Memory B cell (primary cell): Measurements from ENCODE around the gene MVB12B.

Source experiments
- ATAC-seq: fragments of 150-1000 bp; cut with Tn5 transposase; 2 replicates; pipeline ENCODE4 v1.10.0; 2021; ENCODE audit warnings: low read depth, mild to moderate bottlenecking, moderate library complexity
- DNase-seq, 2 donors: peaks; one replicate each; pipeline ENCODE4 v3.0.0; 2022; ENCODE audit warnings: low spot score in 2 of 2
- H3K27ac Mint-ChIP-seq: one replicate; pipeline ENCODE4 v1.8.0; 2022; ENCODE audit warnings: mild to moderate bottlenecking, moderate library complexity, mixed read lengths
- H3K27me3 Mint-ChIP-seq: one replicate; pipeline ENCODE4 v1.8.0; 2022; ENCODE audit warnings: mixed read lengths
- H3K36me3 Mint-ChIP-seq: one replicate; pipeline ENCODE4 v1.8.0; 2022; ENCODE audit warnings: mild to moderate bottlenecking, mixed read lengths
- H3K4me1 Mint-ChIP-seq: one replicate; pipeline ENCODE4 v1.8.0; 2022; ENCODE audit warnings: mixed read lengths
- H3K4me3 Mint-ChIP-seq: one replicate; pipeline ENCODE4 v1.8.0; 2022; ENCODE audit warnings: mild to moderate bottlenecking, moderate library complexity, mixed read lengths
- H3K9me3 Mint-ChIP-seq: one replicate; pipeline ENCODE4 v1.8.0; 2022; ENCODE audit warnings: mixed read lengths

The MVB12B gene

GRCh38 chr9:126430124-126430523 lies 103.5 kb downstream of the MVB12B start:
- ATAC-seq = no peak
- Mint-ChIP-seq H3K27me3 (peaks cover 1% of the 10 kb centered on the region), H3K4me1 (peaks cover 9% of the 10 kb centered on the region)

DNA sequence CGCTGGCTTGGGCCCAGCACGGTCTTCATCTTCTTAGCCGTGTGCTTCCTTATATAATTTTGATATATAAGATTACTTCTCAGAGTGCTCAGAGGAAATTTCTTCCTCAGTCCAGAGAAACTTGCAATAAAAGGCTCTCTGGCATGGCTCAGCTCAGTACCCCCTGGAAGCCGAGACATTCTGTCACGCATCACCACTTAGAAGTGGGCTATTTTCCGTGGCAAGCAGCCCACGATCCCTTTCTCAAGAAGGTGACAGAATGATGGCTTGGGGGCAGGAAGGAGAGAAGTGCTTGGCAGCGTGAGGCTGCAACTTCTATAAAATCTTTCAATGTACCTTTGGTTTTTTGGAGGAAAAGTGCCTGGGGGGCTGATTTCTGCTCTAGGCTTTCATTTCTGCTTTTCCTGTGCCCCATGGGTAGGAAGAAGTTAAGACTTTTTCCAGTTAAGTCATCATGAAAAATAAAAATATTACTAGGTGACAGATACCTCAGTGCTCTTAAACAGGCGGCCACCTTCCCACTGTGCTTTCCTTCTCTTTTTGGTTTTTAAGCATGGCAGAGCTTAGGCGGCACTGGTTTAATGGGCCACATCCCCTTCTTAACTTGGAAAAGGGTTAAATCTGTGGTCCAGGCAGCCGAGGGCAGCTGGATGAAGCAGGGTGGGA lies 104.6 kb downstream of the MVB12B start:
- no peak overlapping the region for H3K4me3 Mint-ChIP-seq

More at GRCh38 chr9:126430124-126430523, 103.5 kb downstream of the MVB12B start:
- Mint-ChIP-seq H3K36me3 (no peaks in the 10 kb centered on the region), H3K27ac (no peak overlapping the region), H3K4me3 (no peak overlapping the region), H3K9me3 (no peaks in the 10 kb centered on the region)
- DNase-seq = no peak

DNA sequence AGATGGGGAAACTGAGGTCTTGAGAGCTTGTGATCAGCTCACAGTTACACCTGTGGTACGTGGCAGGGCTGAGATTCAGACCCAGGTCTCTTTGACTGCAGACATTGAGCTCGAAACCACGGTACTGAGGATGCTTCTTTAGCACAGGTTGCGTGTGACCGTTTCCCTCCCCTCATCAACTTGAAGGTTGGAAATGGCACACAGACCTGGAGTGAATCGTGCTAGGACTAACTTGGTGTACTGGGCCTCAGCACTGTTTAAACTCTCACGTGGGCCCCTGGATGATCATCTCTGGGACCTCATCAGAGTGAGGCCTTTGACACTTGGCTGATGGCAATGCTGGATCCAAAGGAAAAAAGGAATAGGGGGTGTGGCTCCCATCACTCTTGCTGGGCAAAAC lies 106.0 kb downstream of the MVB12B start:
- Mint-ChIP-seq H3K27ac (no peak overlapping the region), H3K4me1 (peaks cover 9% of the 10 kb centered on the region), H3K9me3 (no peaks in the 10 kb centered on the region), H3K4me3 (no peak overlapping the region), H3K27me3 (no peaks in the 10 kb centered on the region), H3K36me3 (no peaks in the 10 kb centered on the region)
- no peak for ATAC-seq
- no peak for DNase-seq

More for the DNA sequence above, 104.6 kb downstream of the MVB12B start:
- DNase-seq = no peak
- Mint-ChIP-seq H3K4me1 (peaks cover 9% of the 10 kb centered on the region), H3K27me3 (peaks cover 1% of the 10 kb centered on the region), H3K9me3 (no peaks in the 10 kb centered on the region), H3K36me3 (no peaks in the 10 kb centered on the region), H3K27ac (no peak overlapping the region)
- ATAC-seq = no peak

GRCh38 chr9:126435105-126435504 lies 108.5 kb downstream of the MVB12B start:
- DNase-seq = no peak
- no peaks in the 10 kb centered on the region for H3K36me3 Mint-ChIP-seq
- H3K27ac Mint-ChIP-seq = no peak overlapping the region
- no peaks in the 10 kb centered on the region for H3K27me3 Mint-ChIP-seq
- H3K4me3 Mint-ChIP-seq = no peak overlapping the region
- no peaks in the 10 kb centered on the region for H3K9me3 Mint-ChIP-seq
- no peaks in the 10 kb centered on the region for H3K4me1 Mint-ChIP-seq
- no peak for ATAC-seq

DNA sequence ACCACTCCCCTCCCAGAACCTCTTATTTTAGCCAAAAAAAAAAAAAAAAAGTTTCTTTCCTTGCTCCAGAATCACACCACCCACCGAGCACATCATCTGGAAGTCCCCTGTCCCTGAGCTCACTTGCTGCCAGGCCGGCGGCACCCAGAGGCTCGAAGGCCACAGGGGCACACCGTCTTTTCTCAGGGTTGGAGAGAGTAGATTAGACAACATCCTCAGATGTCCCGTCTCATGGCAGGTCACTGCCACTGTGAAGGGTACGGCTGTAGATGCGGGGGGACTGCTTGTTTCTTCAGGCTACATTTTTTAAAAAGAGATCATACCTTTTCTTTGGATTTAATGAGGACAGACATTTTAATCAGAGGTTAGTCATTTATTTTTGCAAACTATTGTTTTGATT lies 109.0 kb downstream of the MVB12B start:
- no peaks in the 10 kb centered on the region for H3K9me3 Mint-ChIP-seq
- H3K27ac Mint-ChIP-seq = no peak overlapping the region
- no peaks in the 10 kb centered on the region for H3K27me3 Mint-ChIP-seq
- DNase-seq = no peak
- H3K4me1 Mint-ChIP-seq = no peaks in the 10 kb centered on the region
- no peak overlapping the region for H3K4me3 Mint-ChIP-seq
- no peak for ATAC-seq
- no peaks in the 10 kb centered on the region for H3K36me3 Mint-ChIP-seq

DNA sequence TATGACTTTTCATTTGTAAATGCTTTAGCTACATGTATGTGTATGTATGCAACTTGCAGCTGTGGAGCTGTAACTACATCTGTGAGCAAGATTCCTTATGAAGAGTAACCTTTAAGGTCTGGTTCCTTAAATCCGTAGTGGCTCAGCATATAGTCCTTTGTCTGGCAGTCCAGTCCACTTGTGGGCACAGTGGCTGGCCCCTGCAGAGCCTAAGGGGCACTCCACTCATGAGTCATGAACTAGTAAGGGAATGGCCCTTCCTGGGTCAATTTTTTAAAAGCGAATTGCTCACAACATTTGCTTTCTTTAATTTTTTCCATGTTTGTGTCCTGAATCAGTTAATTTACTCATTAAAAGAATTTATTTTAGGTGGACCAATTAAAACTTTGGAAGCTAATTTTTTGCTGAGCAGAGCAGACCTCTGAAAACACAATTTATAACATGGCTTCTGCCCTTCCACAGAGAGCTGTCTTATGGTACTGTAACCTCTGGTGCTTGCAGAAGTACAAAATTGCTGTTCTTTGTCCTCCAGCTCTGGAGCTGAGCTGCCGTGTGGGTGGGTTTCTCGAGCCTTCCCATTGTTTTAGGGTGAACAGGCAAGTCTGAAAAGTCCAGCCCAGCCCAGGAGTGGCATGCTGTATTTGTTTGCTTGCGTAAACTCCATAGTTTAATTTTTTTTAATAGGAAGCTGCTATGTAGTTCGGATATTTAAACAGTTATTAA lies 110.1 kb downstream of the MVB12B start:
- no peak overlapping the region for H3K27ac Mint-ChIP-seq
- H3K4me3 Mint-ChIP-seq = no peak overlapping the region
- ATAC-seq = no peak
- H3K4me1 Mint-ChIP-seq = no peaks in the 10 kb centered on the region
- no peak for DNase-seq
- H3K9me3 Mint-ChIP-seq = no peaks in the 10 kb centered on the region
- H3K27me3 Mint-ChIP-seq = no peaks in the 10 kb centered on the region
- no peaks in the 10 kb centered on the region for H3K36me3 Mint-ChIP-seq

DNA sequence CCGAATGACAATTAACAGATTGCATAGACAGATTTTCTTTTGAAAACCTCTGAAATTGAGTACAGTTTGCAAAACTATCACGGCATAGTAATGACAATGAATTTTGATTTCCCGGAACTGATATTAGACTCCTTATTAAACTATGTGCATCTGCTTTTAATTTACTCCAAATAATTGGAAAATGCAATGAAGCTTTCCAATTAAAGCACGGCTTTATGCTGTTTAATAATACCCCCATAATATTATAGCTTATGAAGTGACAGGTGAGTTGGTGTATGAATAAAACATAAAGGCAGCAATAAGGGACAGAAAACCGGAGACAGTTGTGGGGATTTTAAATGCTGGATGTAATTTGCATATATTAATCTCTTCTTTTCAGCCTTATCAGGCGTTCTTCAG lies 110.6 kb downstream of the MVB12B start:
- no peaks in the 10 kb centered on the region for H3K27me3 Mint-ChIP-seq
- no peaks in the 10 kb centered on the region for H3K36me3 Mint-ChIP-seq
- no peak for ATAC-seq
- DNase-seq = no peak
- H3K9me3 Mint-ChIP-seq = no peaks in the 10 kb centered on the region
- H3K4me3 Mint-ChIP-seq = no peak overlapping the region
- no peaks in the 10 kb centered on the region for H3K4me1 Mint-ChIP-seq
- H3K27ac Mint-ChIP-seq = no peak overlapping the region

DNA sequence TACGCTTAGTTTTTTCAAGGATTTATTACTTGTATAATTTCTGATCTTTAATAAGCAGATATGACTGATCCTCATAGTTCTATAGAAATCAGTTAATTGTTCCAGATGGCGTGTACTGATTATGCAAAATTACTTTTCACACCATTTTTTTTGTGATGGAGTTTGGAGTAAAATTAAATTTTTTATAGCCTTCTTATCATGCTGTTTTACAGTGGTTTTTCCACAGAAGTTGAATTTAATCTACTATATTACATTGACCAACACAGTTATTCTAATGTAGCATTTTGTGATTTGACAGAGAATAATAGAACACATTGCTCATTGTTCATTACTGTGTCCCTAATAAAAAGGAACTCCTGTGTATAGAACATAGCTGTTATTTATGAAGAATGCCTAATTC lies 111.1 kb downstream of the MVB12B start:
- no peaks in the 10 kb centered on the region for H3K27me3 Mint-ChIP-seq
- ATAC-seq = no peak

DNA sequence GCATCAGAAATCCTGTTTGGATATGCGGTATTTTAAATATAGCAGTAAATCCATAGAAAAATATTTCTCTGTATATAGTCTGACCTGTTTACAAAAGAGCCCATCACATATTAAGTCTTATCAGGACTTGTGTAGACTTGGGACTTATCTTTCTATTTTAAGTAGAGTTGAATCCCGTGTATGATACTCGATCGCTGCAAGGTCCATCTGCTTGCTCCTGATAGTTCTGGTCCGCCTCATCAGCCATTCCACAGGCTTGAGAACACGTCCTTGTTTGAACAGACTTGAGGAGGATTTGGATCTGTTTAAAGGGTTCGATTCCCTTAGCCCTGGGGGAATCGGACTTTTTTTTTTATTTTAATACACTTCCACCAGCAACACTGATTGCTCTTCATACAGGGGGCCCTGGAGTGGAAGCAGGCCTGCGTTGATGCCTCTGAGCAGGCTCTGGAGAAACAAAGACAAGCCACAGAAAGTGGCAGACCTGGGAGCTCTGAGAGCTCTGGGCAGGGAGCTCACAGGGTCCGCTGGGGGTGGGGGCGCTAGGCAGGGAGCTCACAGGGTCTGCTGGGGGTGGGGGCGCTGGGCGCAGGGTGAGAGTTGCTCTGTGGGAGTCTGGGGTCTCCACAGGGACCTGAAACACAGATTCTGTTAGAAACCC lies 112.2 kb downstream of the MVB12B start:
- H3K4me3 Mint-ChIP-seq = no peak overlapping the region
- DNase-seq = no peak
- peaks cover 2% of the 10 kb centered on the region for H3K4me1 Mint-ChIP-seq
- no peaks in the 10 kb centered on the region for H3K9me3 Mint-ChIP-seq
- H3K27me3 Mint-ChIP-seq = no peaks in the 10 kb centered on the region
- no peak overlapping the region for H3K27ac Mint-ChIP-seq
- no peaks in the 10 kb centered on the region for H3K36me3 Mint-ChIP-seq
- no peak for ATAC-seq

More for the DNA sequence above, 111.1 kb downstream of the MVB12B start:
- no peaks in the 10 kb centered on the region for H3K4me1 Mint-ChIP-seq
- no peaks in the 10 kb centered on the region for H3K9me3 Mint-ChIP-seq
- DNase-seq = no peak
- no peak overlapping the region for H3K27ac Mint-ChIP-seq
- H3K36me3 Mint-ChIP-seq = no peaks in the 10 kb centered on the region
- no peak overlapping the region for H3K4me3 Mint-ChIP-seq

DNA sequence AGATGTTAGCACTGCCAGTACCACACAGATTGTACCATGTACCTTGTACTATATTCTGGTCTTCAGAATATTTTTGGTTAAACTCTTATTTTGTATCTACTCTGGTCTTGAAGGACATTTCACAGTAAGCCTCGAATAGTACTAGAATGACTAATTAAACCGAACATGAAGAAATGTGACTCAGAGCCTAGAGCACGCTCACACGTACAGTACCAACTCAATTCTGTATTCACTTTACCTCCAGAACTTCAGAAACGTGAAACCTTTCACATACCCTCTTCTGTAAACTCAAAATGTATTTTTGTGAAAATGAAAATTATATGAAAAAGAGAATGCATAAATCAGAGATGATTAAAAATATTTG lies 112.8 kb downstream of the MVB12B start:
- H3K36me3 Mint-ChIP-seq = no peaks in the 10 kb centered on the region
- H3K4me1 Mint-ChIP-seq = peaks cover 3% of the 10 kb centered on the region
- DNase-seq = no peak

GRCh38 chr9:126439883-126440653 lies 113.4 kb downstream of the MVB12B start:
- Mint-ChIP-seq H3K4me1 (peaks cover 4% of the 10 kb centered on the region), H3K27ac (no peak overlapping the region), H3K36me3 (no peaks in the 10 kb centered on the region), H3K4me3 (no peak overlapping the region), H3K9me3 (no peaks in the 10 kb centered on the region), H3K27me3 (no peaks in the 10 kb centered on the region)
- DNase-seq = no peak
- no peak for ATAC-seq

More for the DNA sequence above, 112.8 kb downstream of the MVB12B start:
- Mint-ChIP-seq H3K27me3 (no peaks in the 10 kb centered on the region), H3K9me3 (no peaks in the 10 kb centered on the region), H3K4me3 (no peak overlapping the region), H3K27ac (no peak overlapping the region)
- ATAC-seq = no peak

DNA sequence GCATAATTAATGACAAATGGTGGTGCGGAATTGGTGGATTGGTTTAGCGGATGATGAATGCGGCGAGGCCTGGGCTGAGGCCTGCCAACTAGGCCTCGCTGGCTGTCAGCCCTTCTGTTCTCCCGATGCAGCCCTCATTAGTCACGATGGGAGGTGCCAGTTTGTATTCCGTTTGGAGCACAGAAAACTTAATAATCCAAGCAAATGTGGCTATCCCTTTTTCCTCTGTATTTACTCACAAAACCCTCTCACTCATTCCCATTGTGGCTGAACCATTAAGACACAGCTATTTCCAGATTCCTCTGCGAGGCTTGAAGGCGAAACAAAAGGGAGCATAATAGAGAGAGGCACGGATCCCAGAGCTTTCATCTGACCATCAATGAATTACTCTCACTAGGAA lies 114.3 kb downstream of the MVB12B start:
- H3K36me3 Mint-ChIP-seq = no peaks in the 10 kb centered on the region
- H3K9me3 Mint-ChIP-seq = no peaks in the 10 kb centered on the region
- no peak overlapping the region for H3K4me3 Mint-ChIP-seq
- DNase-seq = no peak
- H3K27me3 Mint-ChIP-seq = no peaks in the 10 kb centered on the region
- ATAC-seq = no peak
- H3K4me1 Mint-ChIP-seq = peaks cover 4% of the 10 kb centered on the region
- H3K27ac Mint-ChIP-seq = no peak overlapping the region

DNA sequence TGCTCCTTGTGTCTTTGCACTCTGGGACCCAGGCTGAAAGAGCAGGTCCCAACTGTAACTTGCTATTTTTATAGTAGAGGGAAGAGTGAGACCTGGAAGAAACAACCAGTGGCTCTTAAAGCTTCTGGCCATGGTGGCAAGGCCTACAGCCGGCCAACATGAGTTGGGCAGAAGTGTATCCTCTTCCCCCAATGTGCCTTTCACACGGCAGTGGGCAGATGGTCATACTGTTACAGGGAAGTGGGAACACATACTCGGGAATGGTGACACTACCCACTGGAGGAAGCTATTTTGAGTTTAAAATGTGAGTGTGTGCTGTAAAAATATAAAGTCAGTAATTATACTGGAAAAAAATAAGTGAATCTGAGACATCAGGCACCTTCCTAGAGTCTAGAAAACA lies 116.0 kb downstream of the MVB12B start:
- H3K4me1 Mint-ChIP-seq = peaks cover 4% of the 10 kb centered on the region
- ATAC-seq = no peak
- no peak for DNase-seq
- no peaks in the 10 kb centered on the region for H3K27me3 Mint-ChIP-seq
- H3K4me3 Mint-ChIP-seq = no peak overlapping the region
- no peaks in the 10 kb centered on the region for H3K36me3 Mint-ChIP-seq
- H3K9me3 Mint-ChIP-seq = no peaks in the 10 kb centered on the region
- no peak overlapping the region for H3K27ac Mint-ChIP-seq

DNA sequence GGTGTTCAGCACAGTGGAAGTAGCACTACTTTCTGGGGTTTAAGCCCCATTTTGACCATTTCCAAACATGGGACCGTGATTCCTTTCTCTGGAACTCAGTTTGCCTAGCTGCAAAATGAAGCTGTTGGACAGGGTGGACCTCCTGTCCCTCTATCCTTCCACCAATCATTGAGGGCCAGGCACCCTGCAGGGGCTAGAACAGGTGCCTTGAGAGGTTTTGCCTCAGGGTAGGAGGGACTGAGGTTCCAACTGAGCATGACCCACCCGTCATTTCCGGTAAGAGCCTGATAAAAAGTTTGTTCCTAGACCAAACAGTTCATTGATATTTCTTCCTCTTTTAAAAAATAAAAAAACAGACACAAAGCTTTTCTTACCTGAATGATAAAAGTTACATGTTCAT lies 116.5 kb downstream of the MVB12B start:
- H3K9me3 Mint-ChIP-seq = no peaks in the 10 kb centered on the region
- no peak overlapping the region for H3K27ac Mint-ChIP-seq
- peak; percentile 47 for ATAC-seq
- no peak overlapping the region for H3K4me3 Mint-ChIP-seq
- peaks cover 4% of the 10 kb centered on the region for H3K4me1 Mint-ChIP-seq
- no peak for DNase-seq
- H3K27me3 Mint-ChIP-seq = no peaks in the 10 kb centered on the region
- H3K36me3 Mint-ChIP-seq = no peaks in the 10 kb centered on the region
